Retinal pigment epithelial cell (primary cell): ENCODE data around the gene AHI1.
A peak's percentile ranks its signal among the peaks of the same experiment; 100 is the strongest.

ENCODE experiments used
- DNase-seq: peaks from one replicate; pipeline ENCODE4 v3.0.0-alpha.2; 2010; ENCODE audit warnings: low read depth
- H3K4me3 ChIP-seq: 2 replicates; pipeline ENCODE4 v1.5.1; 2011; ENCODE audit warnings: mild to moderate bottlenecking, low read length, control low read depth, moderate library complexity
- CTCF ChIP-seq: conservative IDR thresholded peaks from 2 replicates; pipeline ENCODE4 v1.5.1; 2011; ENCODE audit warnings: low read depth, low read length, control low read depth, inconsistent platforms

Gene AHI1

GRCh38 chr6:135458051-135458450 is 39.5 kb downstream of the AHI1 start:
- no peak overlapping the region for H3K4me3 ChIP-seq
- DNase-seq = no peak
- TF ChIP-seq CTCF = no peak

GRCh38 chr6:135451617-135452190 is 45.8 kb downstream of the AHI1 start:
- H3K4me3 ChIP-seq = no peak overlapping the region
- peak; percentile 47 for TF ChIP-seq CTCF
- DNase-seq = no peak

- no peak overlapping the region for H3K4me3 ChIP-seq
- DNase-seq = no peak
- TF ChIP-seq CTCF = no peak
Measured at GRCh38 chr6:135449246-135449645, 48.3 kb downstream of the AHI1 start.

GRCh38 chr6:135440087-135440792 is 57.3 kb downstream of the AHI1 start:
- no peak for TF ChIP-seq CTCF
- no peak overlapping the region for H3K4me3 ChIP-seq
- DNase-seq = no peak

DNA sequence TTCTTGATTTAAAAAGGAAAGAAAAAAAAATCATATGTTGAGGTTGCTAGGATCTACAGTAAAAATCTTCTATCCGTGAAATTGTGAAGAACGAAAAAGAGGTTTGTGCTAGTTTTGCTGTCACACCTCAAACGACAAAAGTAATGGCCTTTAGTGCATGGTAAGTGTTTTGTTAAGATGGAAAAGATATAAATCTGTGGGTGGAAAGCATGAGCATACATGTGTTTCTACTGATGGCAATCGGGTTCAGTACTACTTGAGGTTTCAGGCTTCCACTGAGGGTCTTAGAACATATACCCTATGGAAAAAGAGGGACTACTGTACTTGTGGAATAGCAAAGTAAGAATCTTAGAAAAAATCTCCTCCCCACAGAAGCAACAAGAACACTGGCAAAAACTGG is 58.0 kb downstream of the AHI1 start:
- no peak for DNase-seq
- H3K4me3 ChIP-seq = no peak overlapping the region
- no peak for TF ChIP-seq CTCF

DNA sequence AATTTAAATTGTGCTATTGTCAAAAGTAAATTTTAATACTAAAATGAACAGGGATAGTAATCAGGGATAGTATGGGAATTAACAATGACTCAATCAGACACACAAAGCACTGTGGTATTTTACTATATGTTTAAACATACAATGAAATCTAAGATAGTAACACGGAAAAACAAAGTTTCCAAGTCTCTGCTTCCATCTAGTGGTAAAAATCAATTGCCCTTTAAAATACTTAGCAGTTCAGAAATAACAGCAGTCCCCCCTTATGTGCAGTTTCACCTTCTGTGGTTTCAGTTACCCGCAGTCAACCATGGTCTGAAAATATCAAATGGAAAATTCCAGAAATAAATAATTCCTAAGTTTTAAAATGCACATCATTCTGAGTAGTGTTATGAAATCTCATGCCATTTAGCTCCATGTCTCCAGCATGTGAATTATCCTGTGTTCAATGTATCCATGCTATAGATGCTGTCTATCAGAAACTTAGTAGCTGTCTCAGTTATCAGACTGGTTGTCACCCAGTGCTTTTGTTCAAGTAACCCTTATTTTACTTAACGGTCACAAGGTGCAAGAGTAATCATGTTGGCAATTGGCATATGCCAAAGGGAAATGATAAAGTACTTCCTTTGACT is 58.5 kb downstream of the AHI1 start:
- DNase-seq = no peak
- peak; percentile 50 for TF ChIP-seq CTCF

GRCh38 chr6:135434991-135435390 is 62.5 kb downstream of the AHI1 start:
- TF ChIP-seq CTCF = no peak
- H3K4me3 ChIP-seq = no peak overlapping the region
- DNase-seq = no peak

More for the DNA sequence above, 58.5 kb downstream of the AHI1 start:
- no peak overlapping the region for H3K4me3 ChIP-seq
